A549 treated with GW870086 at 1 μM for 4 hours (cell line): Measurements from ENCODE around the gene PLAGL1. TPM values are rescaled to one million over a fixed set of nuclear protein-coding genes. Genes with fewer than 3 reads are reported as not detected.

Experiments
- total RNA-seq: library from RNA; stranded (reverse); fragments of 200-300 nt; extraction: Qiagen RNA extraction; gene quantifications from 5 replicates; pipeline ENCODE4 v1.2.3, GENCODE V29; 2022; ENCODE audit warnings: low read depth

PLAGL1 gene
- 5.1 to 7.5 TPM (median 7.2 TPM) in 5 replicates for total RNA-seq

GRCh38 chr6:144008120-144008811 is at the start of gene PLAGL1:
Gene PLAGL1 (minus strand): TSS chr6:144008259. CDS start chr6:143948136, 60,123 bp downstream.

Other genes starting within 250 kb of the PLAGL1 start
- gene LTV1, start 164.9 kb downstream of the PLAGL1 start, total RNA-seq: 32.9 to 38.6 TPM (median 33.9 TPM) in 5 replicates
- not detected in 5 replicates for gene ZC2HC1B, start 143.8 kb downstream of the PLAGL1 start, total RNA-seq
- 196 to 235 TPM (median 214 TPM) in 5 replicates for gene SF3B5, start 87.3 kb upstream of the PLAGL1 start, total RNA-seq
- gene STX11, start 142.3 kb upstream of the PLAGL1 start, total RNA-seq: 1.9 to 2.8 TPM (median 2.1 TPM) in 5 replicates